Calu3 (cell line): Measurements from ENCODE around the gene UGT2B15. TPM values are rescaled to one million over a fixed set of nuclear protein-coding genes. Genes with fewer than 3 reads are reported as not detected.
"Not testable (repeated sequence)": the region's sequence is repeated elsewhere in the genome, so short reads cannot be mapped to it uniquely, and the experiment has no call there.

Experiments used
- Bru-seq: library from RNA; stranded (reverse); fragments of 400-500 nt; gene quantifications from one replicate; lab custom pipeline; 2021; lab: Mats Ljungman, UMichigan
- BruChase-seq, 2 experiments: library from RNA; stranded (reverse); fragments of 400-500 nt; gene quantifications; one replicate each; lab custom pipeline; 2021; lab: Mats Ljungman, UMichigan
- BruUV-seq: library from RNA; stranded (reverse); fragments of 400-500 nt; replicated peaks from 2 replicates; lab custom pipeline; 2021; lab: Mats Ljungman, UMichigan
- CTCF ChIA-PET: fragments of 300-600 bp; sonication (Branson Sonifier 250); formaldehyde crosslinking; loops from one replicate; lab custom pipeline; 2022; ENCODE audit warnings: antibody characterized with exemption; lab: Charles Lee
- DNase-seq: peaks from one replicate; pipeline ENCODE4 v3.0.0; 2022
- H3K27ac Mint-ChIP-seq: one replicate; pipeline ENCODE4 v1.8.0; 2022; ENCODE audit warnings: mixed read lengths; ENCODE audit not compliant: unreplicated experiment
- H3K27me3 Mint-ChIP-seq: one replicate; pipeline ENCODE4 v1.8.0; 2022; ENCODE audit warnings: mixed read lengths; ENCODE audit not compliant: unreplicated experiment
- H3K36me3 Mint-ChIP-seq: one replicate; pipeline ENCODE4 v1.8.0; 2022; ENCODE audit warnings: mild to moderate bottlenecking, moderate library complexity, mixed read lengths; ENCODE audit not compliant: insufficient read depth, unreplicated experiment
- H3K4me1 Mint-ChIP-seq: one replicate; pipeline ENCODE4 v1.8.0; 2022; ENCODE audit warnings: mild to moderate bottlenecking, low read depth, mixed read lengths; ENCODE audit not compliant: unreplicated experiment
- H3K4me3 Mint-ChIP-seq: one replicate; pipeline ENCODE4 v1.8.0; 2022; ENCODE audit warnings: mild to moderate bottlenecking, low read depth, moderate library complexity, mixed read lengths; ENCODE audit not compliant: unreplicated experiment
- H3K9me3 Mint-ChIP-seq: one replicate; pipeline ENCODE4 v1.8.0; 2022; ENCODE audit warnings: low read depth, mixed read lengths; ENCODE audit not compliant: unreplicated experiment
- intact Hi-C: fragments of 100-400 bp; cut with micrococcal nuclease; formaldehyde crosslinking; loops from one replicate; pipeline ENCODE4 v1.10.0; 2022; ENCODE audit not compliant: unreplicated experiment
- long read RNA-seq: library from polyadenylated mRNA; stranded (forward); transcript quantifications from one replicate; pipeline ENCODE4 v2.0.0, GENCODE V29; 2022
- total RNA-seq: library from RNA; stranded (reverse); gene quantifications from 2 replicates; pipeline ENCODE4 v1.2.3, GENCODE V29; 2022
- TF ChIP-seq, protein P1 (sequence below): fragments of 200-600 bp; IDR thresholded peaks from one replicate; pipeline ENCODE4 v1.8.0; 2022; ENCODE audit warnings: antibody characterized with exemption; ENCODE audit not compliant: unreplicated experiment

Gene UGT2B15
- total RNA-seq = 0.50 and 0.98 TPM in 2 replicates
- Bru-seq, nascent RNA = percentile 21 among the genes with signal in this experiment
- percentile 20 among the genes with signal in this experiment for BruChase-seq, experiment 1, labeled RNA remaining after a 6-hour chase
- BruChase-seq, experiment 2, labeled RNA remaining after a 2-hour chase = percentile 16 among the genes with signal in this experiment
- long read RNA-seq, partial matches to known transcripts = 1 of 1 reads
- long read RNA-seq, other reads (novel, unspliced or antisense) = 0 of 1 reads

DNA sequence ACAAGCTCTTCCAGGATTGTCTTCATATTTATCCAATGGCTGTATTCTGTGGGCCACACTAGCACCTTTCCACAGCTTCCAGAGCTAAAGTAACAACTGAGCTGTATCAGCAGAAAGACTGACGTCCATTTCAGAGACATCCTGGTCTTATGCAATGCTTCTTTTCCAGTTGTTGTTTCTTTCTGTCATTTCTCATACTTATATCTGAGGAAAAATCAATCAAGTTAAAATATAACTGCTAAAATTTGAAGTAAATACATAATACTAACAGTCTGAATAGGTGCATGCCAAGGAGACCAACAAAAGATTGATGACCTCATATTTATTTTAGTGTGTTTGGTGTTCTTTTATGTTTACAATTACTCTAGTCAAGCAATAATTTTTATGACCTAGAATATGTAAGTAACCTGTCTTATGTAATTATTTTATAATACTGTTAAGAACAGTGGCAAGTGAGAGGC is at the start of gene UGT2B15:
TSS of gene UGT2B15 (minus strand) at position 174 of the 461 bp plus-strand sequence. CDS start at position 140, 34 bp downstream.
- H3K27me3 Mint-ChIP-seq, H3K36me3 Mint-ChIP-seq, intact Hi-C loops, H3K27ac Mint-ChIP-seq, CTCF ChIA-PET, BruUV-seq, H3K4me3 Mint-ChIP-seq, DNase-seq, H3K9me3 Mint-ChIP-seq: not testable (repeated sequence)
- peaks cover 14% of the 10 kb centered on the region for H3K4me1 Mint-ChIP-seq

DNA sequence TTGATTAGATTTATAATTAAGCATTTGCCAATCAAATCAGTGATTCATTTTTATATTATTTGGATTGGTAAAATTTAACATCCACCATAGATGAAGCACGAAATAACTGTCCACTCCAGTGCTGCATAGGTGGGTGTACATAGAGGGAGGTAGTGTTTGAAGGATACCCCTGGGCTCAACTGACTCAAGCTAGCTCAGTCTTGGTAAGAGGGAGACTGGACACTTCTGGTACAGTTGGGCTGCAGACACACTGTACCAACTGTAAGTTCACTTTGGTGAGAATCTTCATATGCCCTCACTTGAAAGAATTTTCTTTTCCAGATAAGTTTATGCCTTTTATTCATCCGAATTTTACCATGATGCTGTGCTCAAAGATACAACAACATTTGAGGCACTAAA is 48.6 kb upstream of the UGT2B15 start:
- TF ChIP-seq, protein P1, sequence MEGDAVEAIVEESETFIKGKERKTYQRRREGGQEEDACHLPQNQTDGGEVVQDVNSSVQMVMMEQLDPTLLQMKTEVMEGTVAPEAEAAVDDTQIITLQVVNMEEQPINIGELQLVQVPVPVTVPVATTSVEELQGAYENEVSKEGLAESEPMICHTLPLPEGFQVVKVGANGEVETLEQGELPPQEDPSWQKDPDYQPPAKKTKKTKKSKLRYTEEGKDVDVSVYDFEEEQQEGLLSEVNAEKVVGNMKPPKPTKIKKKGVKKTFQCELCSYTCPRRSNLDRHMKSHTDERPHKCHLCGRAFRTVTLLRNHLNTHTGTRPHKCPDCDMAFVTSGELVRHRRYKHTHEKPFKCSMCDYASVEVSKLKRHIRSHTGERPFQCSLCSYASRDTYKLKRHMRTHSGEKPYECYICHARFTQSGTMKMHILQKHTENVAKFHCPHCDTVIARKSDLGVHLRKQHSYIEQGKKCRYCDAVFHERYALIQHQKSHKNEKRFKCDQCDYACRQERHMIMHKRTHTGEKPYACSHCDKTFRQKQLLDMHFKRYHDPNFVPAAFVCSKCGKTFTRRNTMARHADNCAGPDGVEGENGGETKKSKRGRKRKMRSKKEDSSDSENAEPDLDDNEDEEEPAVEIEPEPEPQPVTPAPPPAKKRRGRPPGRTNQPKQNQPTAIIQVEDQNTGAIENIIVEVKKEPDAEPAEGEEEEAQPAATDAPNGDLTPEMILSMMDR = no peak
- H3K27me3 Mint-ChIP-seq = no peaks in the 10 kb centered on the region
- BruUV-seq = no TSS peak

DNA sequence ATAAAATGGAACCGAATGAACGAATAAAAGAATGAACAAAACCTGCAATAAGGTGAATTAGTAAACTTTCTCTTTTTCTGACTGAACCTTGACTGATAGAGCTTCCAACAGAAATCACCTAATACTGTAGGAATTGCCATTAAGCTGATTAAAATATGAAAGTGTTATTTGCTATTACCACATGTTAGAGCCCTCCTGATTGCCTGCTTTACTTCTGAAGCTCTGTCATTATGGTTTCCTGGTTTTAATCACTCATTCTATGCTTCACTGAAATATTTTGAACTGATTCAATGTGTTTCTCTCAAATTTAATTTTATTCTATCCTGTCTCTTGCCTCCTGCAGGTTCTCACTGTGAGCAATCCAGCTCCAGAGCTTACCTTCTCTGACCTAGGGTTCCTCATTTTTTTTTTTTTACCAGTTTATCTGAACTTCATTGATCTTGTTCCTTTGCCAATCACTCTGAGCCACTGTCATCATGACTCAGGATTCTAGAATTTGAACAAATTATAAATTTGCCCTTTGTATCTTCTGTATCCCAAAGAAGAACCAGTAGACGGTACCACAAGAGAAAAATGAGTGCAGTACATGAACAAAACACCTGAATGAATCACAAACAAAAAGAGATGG is 48.1 kb upstream of the UGT2B15 start:
- TF ChIP-seq, protein P1 = no peak
- CTCF ChIA-PET = no interaction called here
- Mint-ChIP-seq H3K4me3 (peak overlapping the region; percentile 2), H3K36me3 (no peaks in the 10 kb centered on the region), H3K4me1 (peaks cover 27% of the 10 kb centered on the region), H3K9me3 (peaks cover 4% of the 10 kb centered on the region), H3K27me3 (no peaks in the 10 kb centered on the region), H3K27ac (peak overlapping the region; percentile 80)
- intact Hi-C loops = no loop called here
- BruUV-seq = no TSS peak
- no peak for DNase-seq

More for the DNA sequence above, 48.6 kb upstream of the UGT2B15 start:
- Mint-ChIP-seq H3K9me3 (peaks cover 4% of the 10 kb centered on the region), H3K36me3 (no peaks in the 10 kb centered on the region), H3K4me3 (peak overlapping the region; percentile 2), H3K27ac (peak overlapping the region; percentile 80), H3K4me1 (peaks cover 25% of the 10 kb centered on the region)
- intact Hi-C loops = no loop called here
- CTCF ChIA-PET = no interaction called here
- no peak for DNase-seq

DNA sequence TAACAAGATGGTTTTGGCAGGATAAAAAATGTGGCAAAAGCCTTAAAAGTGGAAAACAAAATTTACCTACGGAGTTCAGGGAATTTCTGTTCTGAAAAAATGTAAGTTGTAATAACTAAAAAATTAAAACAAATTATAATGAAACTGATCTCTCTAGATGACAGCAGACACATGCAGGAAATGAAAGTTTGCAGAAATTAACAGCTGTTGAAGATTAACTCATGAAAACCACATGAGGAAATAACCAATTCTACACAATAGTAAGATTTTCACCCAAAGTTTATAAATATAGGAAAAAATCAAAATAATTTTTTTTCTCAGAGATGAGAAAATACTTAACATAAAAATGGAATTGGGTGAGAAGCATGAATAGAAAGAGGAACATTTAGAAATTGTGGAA is 47.5 kb upstream of the UGT2B15 start:
- peaks cover 4% of the 10 kb centered on the region for H3K9me3 Mint-ChIP-seq
- no TSS peak for BruUV-seq
- H3K4me1 Mint-ChIP-seq = peaks cover 27% of the 10 kb centered on the region

More for the DNA sequence above, 47.5 kb upstream of the UGT2B15 start:
- Mint-ChIP-seq H3K27me3 (no peaks in the 10 kb centered on the region), H3K4me3 (no peak overlapping the region), H3K27ac (peak overlapping the region; percentile 80), H3K36me3 (no peaks in the 10 kb centered on the region)
- intact Hi-C loops = no loop called here
- CTCF ChIA-PET = no interaction called here
- TF ChIP-seq, protein P1 = no peak
- no peak for DNase-seq
